ENCODE results near the gene KCNQ1.

DNA sequence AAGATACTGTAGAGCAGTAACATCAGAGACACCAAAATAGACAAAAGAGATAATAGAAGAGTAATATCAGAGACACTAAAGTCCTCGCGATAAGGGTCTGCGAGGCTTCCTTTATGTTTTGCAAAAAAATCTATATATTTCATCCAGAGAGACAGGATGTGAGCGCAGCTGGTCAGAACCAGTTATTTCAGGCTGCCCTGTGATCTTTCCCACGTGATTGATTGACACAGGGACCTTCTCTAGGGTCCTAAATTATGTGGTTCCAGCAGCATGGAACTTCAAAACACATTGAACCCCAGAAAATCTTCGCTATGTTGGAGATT lies 118.0 kb downstream of the KCNQ1 start:
- TF ChIP-seq, protein P1, sequence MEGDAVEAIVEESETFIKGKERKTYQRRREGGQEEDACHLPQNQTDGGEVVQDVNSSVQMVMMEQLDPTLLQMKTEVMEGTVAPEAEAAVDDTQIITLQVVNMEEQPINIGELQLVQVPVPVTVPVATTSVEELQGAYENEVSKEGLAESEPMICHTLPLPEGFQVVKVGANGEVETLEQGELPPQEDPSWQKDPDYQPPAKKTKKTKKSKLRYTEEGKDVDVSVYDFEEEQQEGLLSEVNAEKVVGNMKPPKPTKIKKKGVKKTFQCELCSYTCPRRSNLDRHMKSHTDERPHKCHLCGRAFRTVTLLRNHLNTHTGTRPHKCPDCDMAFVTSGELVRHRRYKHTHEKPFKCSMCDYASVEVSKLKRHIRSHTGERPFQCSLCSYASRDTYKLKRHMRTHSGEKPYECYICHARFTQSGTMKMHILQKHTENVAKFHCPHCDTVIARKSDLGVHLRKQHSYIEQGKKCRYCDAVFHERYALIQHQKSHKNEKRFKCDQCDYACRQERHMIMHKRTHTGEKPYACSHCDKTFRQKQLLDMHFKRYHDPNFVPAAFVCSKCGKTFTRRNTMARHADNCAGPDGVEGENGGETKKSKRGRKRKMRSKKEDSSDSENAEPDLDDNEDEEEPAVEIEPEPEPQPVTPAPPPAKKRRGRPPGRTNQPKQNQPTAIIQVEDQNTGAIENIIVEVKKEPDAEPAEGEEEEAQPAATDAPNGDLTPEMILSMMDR (IDR thresholded peaks at IDR 0.05): no peak
- no peak for TF ChIP-seq POLR2A (IDR thresholded peaks at IDR 0.05)
